HG02973 (cell line): ENCODE measurements around the gene ARHGEF40.

Experiments
- ATAC-seq: cut with Tn5 transposase; IDR thresholded peaks from one replicate; pipeline ENCODE4 v1.9.1; 2021; ENCODE audit warnings: moderate library complexity; ENCODE audit not compliant: unreplicated experiment

Gene ARHGEF40

GRCh38 chr14:21058903-21059302 lies 11.2 kb upstream of the ARHGEF40 start:
- ATAC-seq: no peak

GRCh38 chr14:21059842-21060613 lies 10.1 kb upstream of the ARHGEF40 start:
- no peak for ATAC-seq

- ATAC-seq: no peak
These were observed 9.3 kb upstream of the ARHGEF40 start for GRCh38 chr14:21060614-21061346.

- ATAC-seq: no peak
These were observed 8.8 kb upstream of the ARHGEF40 start for GRCh38 chr14:21061347-21061668.

GRCh38 chr14:21063479-21063878 lies 6.6 kb upstream of the ARHGEF40 start:
- ATAC-seq: no peak

GRCh38 chr14:21066882-21067502 lies 3.1 kb upstream of the ARHGEF40 start:
- ATAC-seq: no peak

- no peak for ATAC-seq
These were observed 1.4 kb upstream of the ARHGEF40 start for GRCh38 chr14:21068521-21069387.

GRCh38 chr14:21069388-21070082 lies 569 bp upstream of the ARHGEF40 start:
- no peak for ATAC-seq

GRCh38 chr14:21070610-21071224 lies 613 bp downstream of the ARHGEF40 start:
- ATAC-seq: no peak

- ATAC-seq: peak; percentile 56
These were observed 1.3 kb downstream of the ARHGEF40 start for GRCh38 chr14:21071225-21072030.

GRCh38 chr14:21072031-21072473 lies 1.9 kb downstream of the ARHGEF40 start:
- no peak for ATAC-seq

- ATAC-seq: no peak
These were observed 2.8 kb downstream of the ARHGEF40 start for GRCh38 chr14:21072781-21073339.

- no peak for ATAC-seq
These were observed 3.8 kb downstream of the ARHGEF40 start for GRCh38 chr14:21073921-21074320.

- ATAC-seq: no peak
These were observed 4.5 kb downstream of the ARHGEF40 start for GRCh38 chr14:21074398-21075272.

GRCh38 chr14:21075719-21076437 lies 5.8 kb downstream of the ARHGEF40 start:
- no peak for ATAC-seq

- ATAC-seq: no peak
These were observed 7.6 kb downstream of the ARHGEF40 start for GRCh38 chr14:21077672-21078071.

GRCh38 chr14:21078287-21078686 lies 8.2 kb downstream of the ARHGEF40 start:
- no peak for ATAC-seq
